NK-92 (cell line): Measurements from ENCODE around the gene RNLS.

Experiments used
- DNase-seq: peaks from one replicate; lab custom pipeline; 2025; ENCODE audit not compliant: unreplicated experiment; lab: John Stamatoyannopoulos, UW

Gene RNLS

DNA sequence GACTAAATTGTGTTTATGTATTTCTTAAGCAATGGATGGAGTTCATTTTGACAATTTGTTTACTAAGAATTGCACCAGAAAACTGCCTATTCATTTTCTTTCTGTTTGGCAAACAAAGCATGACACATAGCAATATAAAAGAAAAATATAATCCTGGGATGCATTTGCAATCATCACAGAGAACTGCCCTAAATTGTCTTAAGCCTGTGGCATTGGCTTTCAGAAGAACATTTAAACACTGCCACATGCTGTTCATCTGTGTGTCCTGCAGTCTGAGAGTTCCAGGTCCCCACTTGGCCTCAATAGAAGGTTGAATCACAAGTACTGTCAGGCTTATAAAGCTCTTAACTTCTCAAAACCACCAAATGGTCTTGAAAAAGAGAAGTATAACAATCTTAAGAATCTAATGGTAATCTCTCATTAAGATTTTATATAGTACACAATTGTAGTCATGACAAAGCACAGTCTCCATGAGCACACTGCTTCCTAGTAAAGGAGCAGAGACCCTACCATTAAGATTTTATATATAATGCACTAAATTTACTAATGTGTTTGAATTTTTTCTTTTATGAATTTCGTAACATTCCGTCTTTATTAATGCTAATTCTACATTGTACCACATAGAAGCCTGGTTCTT, 29.9 kb downstream of the RNLS start:
- no peak for DNase-seq

DNA sequence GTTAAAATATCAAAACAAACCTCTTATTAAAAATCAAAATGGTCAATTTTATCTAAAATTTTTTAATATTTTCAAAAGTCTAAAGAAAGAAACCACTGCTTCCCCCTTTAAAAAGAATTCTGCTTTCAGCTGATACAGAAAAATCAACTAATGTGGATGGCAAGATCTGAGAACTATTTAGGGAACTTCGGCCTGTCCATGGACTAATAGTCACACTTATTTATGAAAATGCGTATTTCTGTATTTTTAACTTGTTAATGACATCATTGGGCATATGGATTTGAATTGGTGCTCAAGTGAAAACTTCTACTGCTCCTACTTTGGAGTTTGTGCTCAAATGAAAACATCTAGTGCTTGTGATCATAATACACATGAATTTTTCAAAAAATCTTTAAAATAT, 31.9 kb downstream of the RNLS start:
- DNase-seq: no peak

DNA sequence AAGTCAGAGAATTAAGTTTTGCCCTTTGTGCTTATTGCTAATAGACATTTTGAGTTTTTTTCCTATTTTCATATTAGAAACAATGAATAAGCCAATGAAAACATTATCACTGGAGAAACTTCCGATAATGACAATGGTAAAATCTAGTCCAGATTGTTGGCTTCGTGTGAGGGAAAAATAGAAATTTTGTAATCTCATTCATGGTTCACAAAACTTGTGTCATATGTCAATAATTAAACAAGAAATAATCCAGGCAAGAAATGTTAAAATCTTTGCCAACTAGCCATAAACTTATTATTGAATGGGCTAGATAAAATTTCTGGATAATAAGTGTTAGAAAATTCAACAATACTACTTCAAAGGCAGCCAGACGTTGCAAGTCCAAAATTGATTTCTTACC, 36.6 kb downstream of the RNLS start:
- no peak for DNase-seq

DNA sequence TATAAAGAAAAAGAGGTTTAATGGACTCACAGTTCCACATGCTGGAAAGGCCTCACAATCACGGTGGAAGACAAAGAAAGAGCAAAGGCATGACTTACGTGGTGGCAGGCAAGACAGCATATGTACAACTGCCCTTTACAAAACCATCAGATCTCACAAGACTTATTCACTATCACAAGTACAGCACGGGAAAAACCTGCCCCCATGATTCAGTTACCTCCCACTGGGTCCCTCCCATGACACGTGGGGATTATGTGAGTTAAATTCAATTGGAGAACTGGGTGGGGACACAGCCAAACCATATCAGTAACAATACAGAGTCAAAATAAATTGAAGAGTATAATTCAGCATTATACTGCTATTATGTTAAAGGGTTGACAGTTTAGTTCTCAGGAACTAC, 37.8 kb downstream of the RNLS start:
- no peak for DNase-seq

DNA sequence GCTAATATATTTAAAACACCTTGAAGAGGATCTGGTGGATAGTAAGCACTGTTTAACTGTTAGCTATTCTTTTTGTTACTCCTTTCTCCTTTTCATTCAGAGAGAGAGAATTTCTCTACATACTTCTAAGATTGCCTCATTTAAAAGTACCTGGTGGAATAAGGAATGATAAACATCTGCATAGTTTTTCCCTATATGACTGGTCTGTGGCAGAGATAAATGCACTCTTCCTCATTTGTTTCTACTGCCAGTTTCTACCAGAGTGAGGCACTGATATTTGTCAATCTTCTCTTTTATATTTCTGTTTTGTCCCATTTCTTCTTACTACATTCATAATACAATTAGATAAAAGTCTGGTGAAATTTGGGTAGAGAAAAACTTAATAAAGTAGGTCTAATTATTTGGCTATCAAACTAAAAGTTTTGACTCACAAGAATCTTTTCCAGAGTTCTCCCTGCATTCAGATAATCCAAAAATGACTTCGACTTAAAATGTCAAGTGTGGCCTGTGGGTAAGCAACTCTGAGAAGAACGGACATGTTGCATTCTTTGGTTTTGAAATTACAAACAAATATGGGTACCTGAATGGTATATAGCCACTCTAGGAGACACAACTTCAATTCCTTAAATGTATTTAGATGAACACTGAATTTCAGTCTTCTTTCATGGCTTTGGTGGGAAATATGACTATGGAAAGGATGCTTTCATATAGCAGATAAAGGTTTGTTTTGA, 38.8 kb downstream of the RNLS start:
- DNase-seq: no peak

DNA sequence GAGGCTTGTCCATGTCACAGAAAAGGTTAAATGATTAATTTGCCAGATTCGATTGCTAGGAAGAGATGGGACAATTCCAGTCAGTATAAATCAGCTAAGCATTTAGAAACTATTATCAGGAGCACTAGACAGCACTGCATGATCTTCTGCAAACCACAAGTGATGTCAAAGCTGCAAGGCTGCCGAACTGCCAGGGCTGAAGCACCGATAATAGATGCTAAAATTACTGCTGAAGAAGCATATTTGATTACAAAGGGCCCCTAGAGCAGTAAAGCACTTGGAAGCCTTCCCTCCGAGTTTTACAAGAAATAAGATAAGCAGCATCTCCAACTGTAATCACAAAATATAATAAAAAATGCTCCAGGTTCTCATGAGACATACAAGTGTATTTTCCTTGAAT, 40.6 kb downstream of the RNLS start:
- no peak for DNase-seq

DNA sequence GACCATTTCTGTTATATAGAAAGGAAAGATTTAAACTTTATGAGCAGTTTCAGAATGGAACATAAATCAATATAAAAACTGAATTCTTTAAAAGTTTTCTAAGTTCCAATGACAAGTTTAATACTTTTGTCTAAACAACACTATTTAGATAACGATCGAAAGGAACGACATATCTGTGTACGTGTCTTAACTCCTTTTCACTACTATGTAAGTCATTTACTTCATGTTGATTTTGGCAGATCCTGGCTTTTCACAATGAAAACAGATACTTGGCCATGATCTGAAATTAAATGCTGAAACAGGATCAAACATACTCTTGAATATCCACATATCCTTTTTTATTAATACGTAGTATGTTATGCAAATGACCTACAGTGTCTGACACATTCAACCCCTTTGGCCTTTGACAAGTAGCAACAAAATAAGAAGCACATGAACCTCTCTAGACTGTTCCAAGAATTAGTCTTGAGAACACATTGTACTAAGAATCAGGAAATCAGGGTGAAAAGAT, 41.9 kb downstream of the RNLS start:
- no peak for DNase-seq

DNA sequence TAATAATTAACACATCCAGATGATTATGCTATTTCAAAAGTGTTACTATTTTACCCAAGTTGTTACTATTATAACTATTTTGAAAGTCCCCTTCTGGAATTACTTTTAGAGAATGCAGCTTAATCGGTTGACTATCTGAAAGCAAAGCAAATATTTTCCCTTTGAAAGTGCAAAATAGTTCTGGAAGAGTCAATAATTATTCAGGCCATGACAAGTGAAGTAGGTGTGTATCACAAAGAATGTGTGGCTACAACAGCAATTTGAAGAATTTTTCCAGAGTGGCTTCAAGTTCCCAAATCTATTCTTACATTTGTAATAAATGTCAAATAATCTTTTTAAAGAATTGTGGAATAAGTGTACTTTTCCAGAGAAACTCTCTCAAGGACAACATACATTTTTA, 42.8 kb downstream of the RNLS start:
- DNase-seq: no peak

DNA sequence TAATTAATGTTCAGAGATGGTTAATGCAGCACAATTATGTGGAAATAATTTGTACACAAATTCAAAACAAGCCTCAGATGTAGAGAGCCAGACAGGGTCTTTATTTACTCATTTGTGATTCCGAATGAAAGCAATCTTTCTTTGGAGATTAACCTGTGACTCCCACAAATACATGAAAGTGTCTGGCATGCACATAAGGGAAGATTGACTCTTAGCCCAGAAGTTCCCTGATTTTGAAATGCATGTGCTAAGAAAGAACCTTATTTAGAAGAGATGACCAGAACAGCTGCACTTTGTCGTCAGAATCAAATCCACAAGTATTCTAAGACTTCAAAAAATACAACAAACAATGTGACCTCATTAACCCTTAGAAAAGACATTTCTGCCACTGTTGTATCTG, 45.1 kb downstream of the RNLS start:
- no peak for DNase-seq

DNA sequence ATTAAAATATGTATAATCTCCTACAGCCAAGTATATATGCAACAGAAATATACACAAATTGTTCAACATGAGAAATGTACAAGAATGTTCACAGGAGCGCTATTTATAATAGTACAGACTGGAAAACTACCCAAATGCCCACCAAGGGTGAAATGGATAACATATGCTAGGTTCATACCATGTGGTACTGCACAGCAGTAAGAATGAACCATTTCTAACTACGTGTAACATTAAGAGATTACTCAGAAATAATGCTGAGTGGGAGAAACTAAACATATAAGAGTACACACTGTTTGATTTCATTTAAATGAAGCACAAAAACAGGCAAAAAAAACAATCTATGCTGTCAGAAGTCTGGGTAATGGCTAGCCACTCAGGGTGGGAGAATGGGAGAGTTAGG, 45.8 kb downstream of the RNLS start:
- DNase-seq: no peak

DNA sequence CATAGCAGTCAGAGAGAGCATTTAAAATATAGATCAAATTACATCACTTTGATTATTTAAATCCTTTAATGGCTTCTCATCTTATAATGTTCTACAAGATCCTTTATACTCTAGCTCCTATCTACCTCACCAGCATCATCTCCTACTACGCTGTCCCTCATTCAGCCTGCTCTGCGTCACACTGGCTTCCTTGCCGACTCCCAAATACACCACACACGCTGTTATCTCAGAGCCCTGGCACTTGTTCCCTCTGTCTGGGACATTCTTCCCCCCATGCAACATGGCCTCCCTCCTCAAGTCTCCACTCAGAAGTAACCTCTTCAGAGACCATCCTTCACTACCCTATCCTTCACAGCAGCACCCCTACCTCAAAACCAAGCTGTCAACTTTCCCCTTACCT, 46.7 kb downstream of the RNLS start:
- no peak for DNase-seq

DNA sequence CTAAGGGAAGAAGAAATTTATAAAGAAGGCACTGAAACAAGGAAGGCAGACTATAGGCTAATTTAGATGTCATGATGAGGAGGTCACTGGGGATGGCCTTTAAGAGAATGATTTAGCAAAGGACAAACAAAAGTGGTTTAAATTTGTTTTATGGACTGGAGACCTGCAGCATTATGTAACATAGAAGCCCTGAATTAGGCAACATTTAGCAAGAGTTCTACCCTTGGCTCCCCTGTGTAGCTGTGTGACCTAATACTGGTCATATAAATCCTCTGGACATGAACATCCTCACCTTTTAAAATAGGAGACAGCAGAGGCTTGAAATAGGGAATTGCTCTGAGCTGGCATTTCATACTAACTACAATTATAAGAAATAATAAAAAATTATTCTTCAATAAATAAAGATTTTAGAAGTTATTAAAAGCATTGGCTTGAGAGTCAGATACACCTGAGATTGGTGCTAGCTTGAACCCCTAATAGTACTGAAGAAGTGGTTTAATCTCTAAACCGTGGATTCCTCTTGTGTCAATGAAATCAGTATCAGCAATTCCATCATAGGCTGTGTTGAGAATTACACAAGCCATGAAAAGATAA, 48.9 kb downstream of the RNLS start:
- DNase-seq: no peak

DNA sequence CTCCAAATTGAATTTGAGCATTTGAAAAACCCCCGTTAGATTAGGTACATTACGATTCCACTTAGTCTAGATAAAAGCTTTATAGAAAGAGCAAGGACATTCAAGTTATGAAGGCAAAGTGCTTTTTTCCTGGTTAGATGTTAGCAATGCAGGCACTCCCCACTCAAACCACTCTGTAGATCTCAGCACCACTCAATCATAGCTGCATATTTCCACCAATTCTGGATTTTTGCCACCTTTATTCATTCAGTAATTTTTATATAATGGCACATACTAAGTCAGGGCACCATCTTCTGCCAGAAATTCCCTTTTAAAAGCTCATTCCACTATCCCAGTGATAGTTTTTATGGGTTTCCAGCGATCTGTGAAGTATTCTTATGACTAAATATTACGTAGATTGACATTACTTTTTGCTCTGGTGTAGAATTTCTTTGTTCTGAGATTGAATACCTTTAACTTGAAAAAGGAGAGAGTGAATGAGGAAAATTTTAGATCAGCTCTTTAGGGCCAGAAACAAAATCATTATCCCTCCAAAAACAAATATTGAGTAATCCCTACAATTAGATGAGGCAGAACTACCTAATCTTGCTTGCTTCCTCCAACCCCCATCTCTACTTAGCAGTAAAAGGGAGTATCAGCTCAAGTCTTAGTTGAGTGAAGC, 51.6 kb downstream of the RNLS start:
- DNase-seq: no peak

DNA sequence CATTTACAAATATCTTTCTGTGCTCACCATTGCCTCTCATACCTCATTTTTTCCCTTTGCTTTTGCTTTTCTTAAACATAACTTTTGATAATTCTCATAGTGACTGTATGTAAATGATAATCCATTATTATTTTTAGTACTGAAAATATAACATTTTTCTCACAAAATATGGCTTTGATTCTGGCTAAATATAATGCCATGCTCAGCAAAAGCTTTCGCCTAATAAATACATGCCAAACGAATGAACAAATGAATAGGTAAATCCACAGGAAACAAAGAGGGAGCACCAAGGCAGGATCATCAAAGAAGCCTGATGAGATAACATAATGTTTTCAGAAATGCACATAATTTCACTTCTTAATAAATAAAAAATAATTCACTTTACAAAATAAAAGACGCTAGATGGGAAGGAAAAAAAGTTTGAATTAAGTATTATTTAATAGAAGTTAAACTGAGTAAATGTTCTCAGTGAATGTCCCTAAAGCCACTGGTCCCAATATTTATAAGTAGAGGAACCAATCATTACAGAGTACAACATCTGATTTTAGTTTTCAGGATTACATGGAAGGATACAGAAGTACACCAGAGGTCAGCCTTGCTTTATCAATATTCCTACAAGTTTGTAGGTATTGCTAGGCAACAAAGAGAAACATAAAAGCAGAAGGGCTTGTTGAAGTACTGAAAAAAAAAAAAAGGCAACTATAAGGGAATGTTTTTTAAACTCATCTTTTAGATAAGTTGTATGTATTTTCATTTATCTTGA, 52.3 kb downstream of the RNLS start:
- DNase-seq: no peak

DNA sequence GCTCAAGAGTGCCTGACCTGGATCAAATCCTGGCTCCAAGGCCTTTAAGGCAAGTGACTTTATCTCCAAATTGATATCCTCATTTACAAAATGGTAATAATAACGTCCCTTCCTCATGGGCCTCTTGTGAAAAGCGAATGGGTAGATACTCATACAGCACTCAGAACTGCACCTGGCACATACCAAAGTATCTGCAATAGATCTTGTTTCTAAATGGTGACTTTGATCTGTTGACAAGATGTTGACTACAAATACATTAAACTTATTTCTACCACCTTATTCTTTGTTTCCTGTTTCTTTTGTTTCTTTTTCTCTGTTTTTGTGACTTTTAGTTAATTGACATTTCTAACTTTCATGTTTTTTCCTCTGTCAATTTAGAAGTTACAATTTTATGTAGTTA, 53.0 kb downstream of the RNLS start:
- DNase-seq: no peak

DNA sequence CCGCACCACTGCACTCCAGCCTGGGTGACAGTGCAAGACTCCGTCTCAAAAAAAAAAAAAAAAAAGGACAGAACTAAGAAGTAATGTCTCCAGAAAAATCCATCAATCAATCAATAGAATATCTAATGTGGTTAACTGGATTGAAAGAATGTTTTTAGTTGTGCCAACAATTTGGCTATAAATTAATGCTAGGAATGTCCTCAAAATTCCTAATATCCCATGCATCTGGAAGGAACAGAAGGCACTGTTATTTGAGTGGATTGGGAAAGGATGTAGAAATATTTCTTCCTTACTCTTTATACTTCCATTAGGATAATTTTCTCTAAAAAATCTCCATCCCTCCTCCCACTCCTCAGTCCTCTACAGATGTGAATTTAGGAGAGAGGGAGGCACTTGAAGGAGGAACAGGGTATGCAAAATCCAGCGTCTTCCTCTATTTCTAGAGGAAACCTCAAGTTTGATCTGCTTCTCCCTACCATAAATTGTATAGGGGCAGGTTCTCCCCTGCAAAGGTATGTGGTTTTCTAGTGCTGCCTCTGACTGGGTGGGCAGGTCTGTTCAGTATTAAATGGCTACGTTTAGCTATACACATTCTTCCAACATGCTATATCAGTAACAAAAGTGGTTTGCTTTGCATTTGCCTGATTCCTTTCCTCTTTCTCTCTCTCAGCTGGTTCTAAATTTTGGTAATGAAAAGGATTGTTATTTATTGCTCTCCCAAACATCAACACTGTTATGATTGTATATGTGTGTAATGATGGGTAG, 54.1 kb downstream of the RNLS start:
- no peak for DNase-seq

DNA sequence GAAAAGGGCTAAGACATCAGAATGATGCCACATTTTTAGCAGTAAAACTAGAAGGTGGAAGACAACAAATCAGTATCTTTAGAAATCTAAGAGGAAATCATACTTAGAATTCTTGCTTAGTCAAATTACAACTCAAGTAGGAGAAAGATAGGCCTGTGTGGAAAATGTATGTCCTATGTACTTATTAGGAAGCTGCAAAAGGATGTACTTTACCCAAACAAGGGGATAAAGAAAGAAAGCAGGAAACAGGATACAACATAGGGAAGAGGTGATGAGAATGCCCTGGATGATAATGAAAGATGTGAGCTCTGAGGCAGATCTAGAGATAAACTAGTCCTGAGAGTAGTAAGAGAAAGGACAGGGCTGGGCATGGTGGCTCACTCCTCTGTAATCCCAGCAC, 54.9 kb downstream of the RNLS start:
- no peak for DNase-seq

DNA sequence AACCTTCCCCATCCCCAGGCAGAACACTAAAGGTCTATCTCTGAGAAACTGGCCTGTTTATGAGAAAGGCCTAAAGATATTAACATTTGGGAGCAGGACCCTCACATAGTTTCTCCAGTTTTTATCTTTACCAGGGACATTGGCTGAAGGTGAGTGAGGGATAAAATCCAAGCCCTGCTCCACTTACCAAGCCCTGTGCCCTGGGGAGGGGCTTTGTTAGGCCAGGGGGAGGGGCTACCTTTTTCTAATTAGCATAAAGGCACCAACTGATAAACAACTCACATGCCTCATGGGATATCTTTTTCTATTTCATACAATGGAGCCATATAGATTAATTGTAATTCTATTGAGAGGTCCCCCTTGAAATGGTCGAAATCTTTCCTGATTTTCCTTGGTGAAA, 55.9 kb downstream of the RNLS start:
- no peak for DNase-seq

DNA sequence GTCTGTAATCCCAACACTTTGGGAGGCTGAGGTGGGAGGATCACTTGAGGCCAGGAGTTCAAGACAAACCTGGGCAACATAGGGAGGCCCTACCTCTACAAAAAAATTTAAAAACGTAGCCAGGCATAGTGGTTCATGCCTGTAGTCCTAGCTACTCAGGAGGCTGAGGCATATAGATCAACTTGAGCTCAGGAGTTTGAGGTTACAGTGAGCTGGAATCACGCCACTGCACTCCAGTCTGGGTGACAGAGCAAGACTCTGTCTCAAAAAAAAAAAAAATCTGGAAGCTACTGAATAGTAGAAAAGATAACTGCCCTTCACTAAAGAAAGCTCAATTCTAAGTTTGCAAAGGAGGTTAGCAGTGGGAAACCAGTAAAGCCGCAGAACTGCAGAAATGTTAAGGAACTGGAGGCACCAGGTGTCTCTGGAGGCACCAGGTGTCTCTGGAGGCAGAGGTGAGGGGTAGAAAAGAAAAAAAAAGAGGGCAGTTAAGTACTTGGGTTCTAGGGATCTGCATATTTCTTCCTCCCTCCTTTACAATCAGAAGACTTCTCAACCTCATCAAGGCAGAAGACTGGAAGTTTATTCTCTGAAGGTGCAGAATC, 56.5 kb downstream of the RNLS start:
- no peak for DNase-seq
